ENCODE data around the gene AGBL1. TPM values are rescaled to one million over a fixed set of nuclear protein-coding genes. Genes with fewer than 3 reads are reported as not detected.
A peak's percentile ranks its signal among the peaks of the same experiment; 100 is the strongest.
"Not testable (repeated sequence)": the region's sequence is repeated elsewhere in the genome, so short reads cannot be mapped to it uniquely, and the experiment has no call there.

Gene AGBL1
- total RNA-seq, 6 experiments from 2014 or later = not detected

- Mint-ChIP-seq H3K9me3 (peaks cover 4% of the 10 kb centered on the region; the same call in 1 of the 2 replicates), H3K4me1 (ENCODE audit: low read depth) (peaks cover 16% of the 10 kb centered on the region; the same call in 1 of the 2 replicates), H3K4me3 (no peak overlapping the region), H3K27ac (no peak overlapping the region), H3K27me3 (ENCODE audit: insufficient read depth) (peaks cover 2% of the 10 kb centered on the region), H3K36me3 (ENCODE audit: low read depth) (no peaks in the 10 kb centered on the region; the same call in 1 of the 2 replicates)
- TF ChIP-seq CTCF (IDR thresholded peaks at IDR 0.05) = peak; percentile 71
- peak; percentile 14 for DNase-seq
These were observed 953.4 kb downstream of the AGBL1 start for GRCh38 chr15:87033056-87033455.

- no peak for DNase-seq
- Mint-ChIP-seq H3K9me3 (peaks cover 4% of the 10 kb centered on the region; the same call in 1 of the 2 replicates), H3K27me3 (ENCODE audit: insufficient read depth) (peaks cover 2% of the 10 kb centered on the region), H3K27ac (no peak overlapping the region), H3K36me3 (ENCODE audit: low read depth) (no peaks in the 10 kb centered on the region; the same call in 1 of the 2 replicates), H3K4me1 (ENCODE audit: low read depth) (peaks cover 16% of the 10 kb centered on the region; the same call in 1 of the 2 replicates), H3K4me3 (no peak overlapping the region)
- TF ChIP-seq CTCF (IDR thresholded peaks at IDR 0.05) = no peak
These were observed 955.2 kb downstream of the AGBL1 start for GRCh38 chr15:87034886-87035285.

GRCh38 chr15:87038404-87038803, 958.7 kb downstream of the AGBL1 start:
- Mint-ChIP-seq H3K27me3 (ENCODE audit: insufficient read depth) (no peaks in the 10 kb centered on the region; the same call in 1 of the 2 replicates), H3K9me3 (peaks cover 4% of the 10 kb centered on the region; the same call in 1 of the 2 replicates), H3K27ac (no peak overlapping the region), H3K4me3 (no peak overlapping the region), H3K36me3 (ENCODE audit: low read depth) (no peaks in the 10 kb centered on the region; the same call in 1 of the 2 replicates), H3K4me1 (ENCODE audit: low read depth) (peaks cover 1% of the 10 kb centered on the region; the same call in 1 of the 2 replicates)
- no peak for DNase-seq
- no peak for TF ChIP-seq CTCF (IDR thresholded peaks at IDR 0.05)

- DNase-seq = peak; percentile 10
- H3K36me3 Mint-ChIP-seq (ENCODE audit: low read depth); H3K27ac Mint-ChIP-seq; H3K4me1 Mint-ChIP-seq (ENCODE audit: low read depth); H3K4me3 Mint-ChIP-seq; H3K27me3 Mint-ChIP-seq (ENCODE audit: insufficient read depth); H3K9me3 Mint-ChIP-seq: not testable (repeated sequence)
- peak; percentile 60; the same call in 1 of the 2 replicates for TF ChIP-seq CTCF (IDR thresholded peaks at IDR 0.05)
These were observed 962.9 kb downstream of the AGBL1 start for GRCh38 chr15:87042619-87043018.

GRCh38 chr15:87045746-87046145, 966.1 kb downstream of the AGBL1 start:
- TF ChIP-seq CTCF (IDR thresholded peaks at IDR 0.05) = no peak
- Mint-ChIP-seq H3K27me3 (ENCODE audit: insufficient read depth) (no peaks in the 10 kb centered on the region), H3K36me3 (ENCODE audit: low read depth) (no peaks in the 10 kb centered on the region), H3K4me3 (no peak overlapping the region), H3K27ac (no peak overlapping the region), H3K9me3 (no peaks in the 10 kb centered on the region; the same call in 1 of the 2 replicates), H3K4me1 (ENCODE audit: low read depth) (peaks cover 6% of the 10 kb centered on the region; the same call in 1 of the 2 replicates)
- DNase-seq = peak; percentile 6

Measured in HFFc6 (cell line).